Measurements from ENCODE around the gene FAS. TPM values are rescaled to one million over a fixed set of nuclear protein-coding genes. Genes with fewer than 3 reads are reported as not detected.

Gene FAS
- total and polyA plus RNA-seq, 9 of the 15 experiments (the other 6 are each of a cell fraction or from before 2014, with no cell fraction given): 0.08 to 0.62 (median 0.37) TPM

GRCh38 chr10:88991161-88991898 lies 732 bp downstream of the FAS start:
- Histone ChIP-seq H3K27me3 (ENCODE audit: control insufficient read depth in 2 of 2, insufficient read depth in 2 of 2, low read length in 2 of 2) (peaks cover 0 to 9% of the 10 kb centered on the region in 2 experiments; a peak in 1 of 5 replicates), H2AFZ (ENCODE audit: low read depth, low read length) (peak overlapping the region; percentile 91), H3K36me3 (ENCODE audit: control insufficient read depth, insufficient read depth, low read length) (no peaks in the 10 kb centered on the region), H3K4me2 (ENCODE audit: insufficient read depth, low read length) (peak overlapping the region; percentile 61), H3K9ac (ENCODE audit: insufficient read depth in 1 of 2, low read depth in 2 of 2, low read length in 2 of 2) (peak overlapping the region; percentile 53 to 84), H3K79me2 (ENCODE audit: control insufficient read depth, insufficient read depth, low read length) (no peaks in the 10 kb centered on the region), H3K9me3 (replicated peaks; ENCODE audit: control insufficient read depth, insufficient read depth, low read depth, low read length) (no peaks in the 10 kb centered on the region), H4K20me1 (replicated peaks; ENCODE audit: control insufficient read depth, insufficient read depth, low read length) (no peaks in the 10 kb centered on the region), H3K4me1 (replicated peaks in 1 of 2; ENCODE audit: control insufficient read depth in 2 of 2, insufficient read depth in 2 of 2, low read length in 2 of 2) (peaks cover 0 to 11% of the 10 kb centered on the region in 2 experiments; a peak in 2 of 5 replicates), H3K4me3 (peak overlapping the region; percentile 37), H3K9me1 (ENCODE audit: control insufficient read depth, insufficient read depth, low read length) (no peaks in the 10 kb centered on the region), H3K27ac (ENCODE audit: extremely low read depth, low read depth, low read length) (no peak overlapping the region)
- POLR2A ChIA-PET: interaction anchor here (0.6 to 1.2 kb wide), 2 partner anchors 16 to 131 kb away, joined by 3 to 4 read pairs; no protein-coding TSS in a partner anchor
- BruUV-seq (replicated peaks): no TSS peak
- in situ Hi-C loops (cut with MboI): no loop called here
- CTCF ChIA-PET (ENCODE audit: low intra/inter-chr PET ratio): no interaction called here
- peak; percentile 89 for ATAC-seq
- intact Hi-C loops (cut with micrococcal nuclease): no loop called here
- under 1% methylated on average over 28 of the region's 38 CpGs for WGBS (ENCODE audit: insufficient coverage, low coverage, missing lambda C conversion rate)
- FAIRE-seq: peak; percentile 23
- DNase-seq (ENCODE audit: extremely low read depth in 1 of 4, low spot score in 3 of 4): peak; percentile 12 to 47 (median 24)
- TF ChIP-seq MYNN (IDR thresholded peaks at IDR 0.05): no peak
- TF ChIP-seq MYNN (CRISPR knock-in tag; IDR thresholded peaks at IDR 0.05): no peak
- TF ChIP-seq CHCHD3 (CRISPR knock-in tag; IDR thresholded peaks at IDR 0.05): no peak
- no peak for TF ChIP-seq XRCC3 (IDR thresholded peaks at IDR 0.05)
- no peak for TF ChIP-seq TFAM (CRISPR knock-in tag; conservative IDR thresholded peaks at IDR 0.05)
- no peak for TF ChIP-seq TAF1 (IDR thresholded peaks at IDR 0.05; ENCODE audit: control insufficient read depth, extremely low read depth, insufficient read depth, low read length, severe bottlenecking)
- peak in 2 of 3 experiments; percentile 7 to 13; a peak in 1 of 6 replicates for TF ChIP-seq CTCF (IDR thresholded peaks at IDR 0.05 in 2 of 3, conservative IDR thresholded peaks at IDR 0.05 in 1 of 3; ENCODE audit: insufficient read depth in 2 of 3, low read depth in 1 of 3, low read length in 3 of 3)
- no peak for TF ChIP-seq FIP1L1 (IDR thresholded peaks at IDR 0.05; ENCODE audit: low read depth, low read length, poor library complexity, severe bottlenecking)
- peak in 1 of 2 experiments; percentile 33; a peak in 1 of 4 replicates for TF ChIP-seq NRF1 (conservative IDR thresholded peaks at IDR 0.05 in 1 of 2, IDR thresholded peaks at IDR 0.05 in 1 of 2)

Data from K562 (cell line).